Psoas muscle (tissue), 8 donors: ENCODE results near the gene LRP1B. TPM values are rescaled to one million over a fixed set of nuclear protein-coding genes. Genes with fewer than 3 reads are reported as not detected.
"Not testable (repeated sequence)": the region's sequence is repeated elsewhere in the genome, so short reads cannot be mapped to it uniquely, and the experiment has no call there.

Source experiments
- ATAC-seq, 4 donors: fragments of 200-7000 bp; cut with Tn5 transposase; one replicate each; pipeline ENCODE4 v1.9.1; 2020; ENCODE audit warnings: moderate library complexity in 3 of 4, mild to moderate bottlenecking in 2 of 4
- DNase-seq, 2 donors: peaks; one replicate each; pipeline ENCODE4 v3.0.0-alpha.2; 2020
- H3K27ac ChIP-seq: fragments of 200-600 bp; one replicate; pipeline ENCODE4 v1.8.0; 2022
- H3K27me3 ChIP-seq, 3 donors: fragments of 200-600 bp in 1 of 3; one replicate each; pipeline versions ENCODE4 v1.6.1 to v1.8.0; 2013 to 2022; ENCODE audit warnings: low read length in 2 of 3, mild to moderate bottlenecking in 2 of 3, moderate library complexity in 1 of 3; ENCODE audit not compliant: insufficient read depth in 3 of 3
- H3K36me3 ChIP-seq, 2 donors: fragments of 200-600 bp in 1 of 2; one replicate each; pipeline versions ENCODE4 v1.6.1 to v1.8.0; 2013 to 2022; ENCODE audit warnings: low read depth in 1 of 2, mild to moderate bottlenecking in 1 of 2, moderate library complexity in 1 of 2; ENCODE audit not compliant: insufficient read depth in 1 of 2
- H3K4me1 ChIP-seq: fragments of 200-600 bp; one replicate; pipeline ENCODE4 v1.8.0; 2022
- H3K4me3 ChIP-seq: fragments of 200-600 bp; one replicate; pipeline ENCODE4 v1.8.0; 2022; ENCODE audit warnings: mild to moderate bottlenecking
- H3K9me3 ChIP-seq: fragments of 200-600 bp; one replicate; pipeline ENCODE4 v1.8.0; 2022
- CTCF ChIP-seq: fragments of 200-600 bp; IDR thresholded peaks from one replicate; pipeline ENCODE4 v1.8.0; 2022; ENCODE audit warnings: antibody characterized with exemption
- WGBS, 3 donors: extraction: QIAGEN DNeasy Blood & Tissue Kit; methylation state at CpG; one replicate each; pipeline versions ENCODE4 v1.1.6 to v1.1.7; 2013; 5-methylcytosine and 5-hydroxymethylcytosine counted together
- intact Hi-C, 2 donors: fragments of 100-400 bp; cut with DNase I; formaldehyde crosslinking; loops; one replicate each; pipeline versions ENCODE4 v1.11.0 to v1.14.2; 2022
- polyA plus RNA-seq, 3 donors: library from polyadenylated mRNA; stranded (reverse); fragments of 200-250 nt; gene quantifications; one replicate each; pipeline ENCODE4 v1.2.3, GENCODE V29; 2013
- total RNA-seq, 4 donors: library from RNA; stranded (reverse); fragmentation: NEBNext Ultra II Directional in 2 of 4; extraction: Animal tissue kit (Norgen Biotek cat#: 25700) in 2 of 4; gene quantifications; one replicate each; pipeline versions ENCODE4 v1.2.1 to v1.2.4, GENCODE V29; 2021 to 2023
- donor health status: healthy with polysubstance abuse.
- donor health status: DM: no; HTN: no; CAD: no; lungs with moderate emphysema.
- donor health status: Bipolar disorder and iron deficiency.
- donor health status: healthy.
- donor health status: DM: yes; HTN: yes; CAD: no.
- donor health status: DM: no; HTN: no; CAD: no.
- donor health status: DM: no; HTN: no; CAD: no.
- donor health status: DM: yes; HTN: yes; CAD: no.

Gene LRP1B
- total and polyA plus RNA-seq, 7 donors: 0.33 to 3.3 (median 0.95) TPM

- Histone ChIP-seq H3K4me3 (no peak overlapping the region), H3K36me3 (no peaks in the 10 kb centered on the region), H3K9me3 (no peaks in the 10 kb centered on the region), H3K4me1 (no peaks in the 10 kb centered on the region), H3K27ac (no peak overlapping the region), H3K27me3 (no peaks in the 10 kb centered on the region)
- ATAC-seq: no peak
- TF ChIP-seq CTCF: no peak
- WGBS, 3 donors: 90 to 98% (median 93%) methylated on average over 1 of the region's 1 CpG
- intact Hi-C loops: no loop called here
- DNase-seq: no peak
Measured at GRCh38 chr2:140972724-140973123, 1158.1 kb downstream of the LRP1B start.

- H3K4me1 ChIP-seq: not testable (repeated sequence)
Measured at GRCh38 chr2:140964324-140964723, 1166.5 kb downstream of the LRP1B start.

GRCh38 chr2:140949932-140950331 is 1180.9 kb downstream of the LRP1B start:
- Histone ChIP-seq H3K4me1 (no peaks in the 10 kb centered on the region), H3K27ac (no peak overlapping the region), H3K4me3 (no peak overlapping the region), H3K9me3 (no peaks in the 10 kb centered on the region), H3K36me3 (no peaks in the 10 kb centered on the region), H3K27me3 (no peaks in the 10 kb centered on the region)
- intact Hi-C loops: no loop called here
- no peak for TF ChIP-seq CTCF
- DNase-seq (no peak), ATAC-seq (no peak)
- WGBS, 3 donors: 83 to 100% methylated on average over 1 of the region's 1 CpG; no CpG with 5 or more reads in 1 of the 3 donors

More at GRCh38 chr2:140964324-140964723, 1166.5 kb downstream of the LRP1B start:
- H3K9me3 ChIP-seq, H3K27ac ChIP-seq, H3K4me3 ChIP-seq, ATAC-seq, H3K27me3 ChIP-seq, H3K36me3 ChIP-seq, intact Hi-C loops: not testable (repeated sequence)
- DNase-seq: peak in 1 of 2 donors; percentile 16
- WGBS, 3 donors: 50 to 90% (median 71%) methylated on average over 8 to 11 of the region's 11 CpGs

GRCh38 chr2:140947236-140947635 is 1183.6 kb downstream of the LRP1B start:
- Histone ChIP-seq H3K27ac (no peak overlapping the region), H3K27me3 (no peaks in the 10 kb centered on the region), H3K4me3 (no peak overlapping the region), H3K9me3 (no peaks in the 10 kb centered on the region), H3K4me1 (no peaks in the 10 kb centered on the region), H3K36me3 (no peaks in the 10 kb centered on the region)
- DNase-seq (no peak), ATAC-seq (no peak)
- WGBS, 3 donors: 54% methylated on average over 4 of the region's 4 CpGs
- intact Hi-C loops: no loop called here
- TF ChIP-seq CTCF: no peak

GRCh38 chr2:140943867-140944266 is 1186.9 kb downstream of the LRP1B start:
- Histone ChIP-seq H3K27ac (no peak overlapping the region), H3K4me3 (no peak overlapping the region), H3K4me1 (no peaks in the 10 kb centered on the region), H3K27me3 (no peaks in the 10 kb centered on the region), H3K9me3 (no peaks in the 10 kb centered on the region), H3K36me3 (no peaks in the 10 kb centered on the region)
- ATAC-seq (no peak), DNase-seq (no peak)
- TF ChIP-seq CTCF: no peak
- intact Hi-C loops: no loop called here
